Measurements from ENCODE around the gene AMIGO2. TPM values are rescaled to one million over a fixed set of nuclear protein-coding genes. Genes with fewer than 3 reads are reported as not detected.

Gene AMIGO2
- total RNA-seq, 1 experiment from 2014 or later: 6.5 TPM

GRCh38 chr12:47067176-47067575 is 12.6 kb downstream of the AMIGO2 start:
- H3K27ac Mint-ChIP-seq: no peak overlapping the region
- H3K36me3 Mint-ChIP-seq: no peaks in the 10 kb centered on the region
- peaks cover 31% of the 10 kb centered on the region for H3K4me1 Mint-ChIP-seq
- H3K9me3 Mint-ChIP-seq: peaks cover 6% of the 10 kb centered on the region; the same call in 1 of the 2 replicates
- ChIA-PET POLR2A (no interaction called here), CTCF (interaction anchor here (6.5 kb wide), 1 partner anchor 34 kb away, joined by 64 read pairs; no protein-coding TSS in a partner anchor)
- DNase-seq (ENCODE audit: low spot score) (no peak), ATAC-seq (no peak)
- TF ChIP-seq OVOL2 (CRISPR knock-in tag; IDR thresholded peaks at IDR 0.05; ENCODE audit: borderline replicate concordance) (no peak), JAZF1 (CRISPR knock-in tag; IDR thresholded peaks at IDR 0.05) (no peak), ZNF121 (CRISPR knock-in tag; IDR thresholded peaks at IDR 0.05) (no peak), ZBTB21 (CRISPR knock-in tag; IDR thresholded peaks at IDR 0.05; ENCODE audit: borderline replicate concordance) (no peak), TEAD1 (CRISPR knock-in tag; IDR thresholded peaks at IDR 0.05) (no peak), CDX4 (CRISPR knock-in tag; IDR thresholded peaks at IDR 0.05; ENCODE audit: borderline replicate concordance) (no peak), NFE2L1 (CRISPR knock-in tag; IDR thresholded peaks at IDR 0.05) (no peak), ETV6 (CRISPR knock-in tag; IDR thresholded peaks at IDR 0.05) (no peak), ZNF532 (CRISPR knock-in tag; IDR thresholded peaks at IDR 0.05; ENCODE audit: borderline replicate concordance) (no peak), ZBTB43 (CRISPR knock-in tag; IDR thresholded peaks at IDR 0.05) (no peak), FOXJ3 (CRISPR knock-in tag; IDR thresholded peaks at IDR 0.05; ENCODE audit: borderline replicate concordance) (no peak), SMAD3 (CRISPR knock-in tag; IDR thresholded peaks at IDR 0.05; ENCODE audit: borderline replicate concordance) (no peak), ZNF416 (CRISPR knock-in tag; IDR thresholded peaks at IDR 0.05) (no peak)
- TF ChIP-seq, protein P1, sequence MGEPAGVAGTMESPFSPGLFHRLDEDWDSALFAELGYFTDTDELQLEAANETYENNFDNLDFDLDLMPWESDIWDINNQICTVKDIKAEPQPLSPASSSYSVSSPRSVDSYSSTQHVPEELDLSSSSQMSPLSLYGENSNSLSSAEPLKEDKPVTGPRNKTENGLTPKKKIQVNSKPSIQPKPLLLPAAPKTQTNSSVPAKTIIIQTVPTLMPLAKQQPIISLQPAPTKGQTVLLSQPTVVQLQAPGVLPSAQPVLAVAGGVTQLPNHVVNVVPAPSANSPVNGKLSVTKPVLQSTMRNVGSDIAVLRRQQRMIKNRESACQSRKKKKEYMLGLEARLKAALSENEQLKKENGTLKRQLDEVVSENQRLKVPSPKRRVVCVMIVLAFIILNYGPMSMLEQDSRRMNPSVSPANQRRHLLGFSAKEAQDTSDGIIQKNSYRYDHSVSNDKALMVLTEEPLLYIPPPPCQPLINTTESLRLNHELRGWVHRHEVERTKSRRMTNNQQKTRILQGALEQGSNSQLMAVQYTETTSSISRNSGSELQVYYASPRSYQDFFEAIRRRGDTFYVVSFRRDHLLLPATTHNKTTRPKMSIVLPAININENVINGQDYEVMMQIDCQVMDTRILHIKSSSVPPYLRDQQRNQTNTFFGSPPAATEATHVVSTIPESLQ (CRISPR knock-in tag; IDR thresholded peaks at IDR 0.05): no peak
- TF ChIP-seq, protein P2, sequence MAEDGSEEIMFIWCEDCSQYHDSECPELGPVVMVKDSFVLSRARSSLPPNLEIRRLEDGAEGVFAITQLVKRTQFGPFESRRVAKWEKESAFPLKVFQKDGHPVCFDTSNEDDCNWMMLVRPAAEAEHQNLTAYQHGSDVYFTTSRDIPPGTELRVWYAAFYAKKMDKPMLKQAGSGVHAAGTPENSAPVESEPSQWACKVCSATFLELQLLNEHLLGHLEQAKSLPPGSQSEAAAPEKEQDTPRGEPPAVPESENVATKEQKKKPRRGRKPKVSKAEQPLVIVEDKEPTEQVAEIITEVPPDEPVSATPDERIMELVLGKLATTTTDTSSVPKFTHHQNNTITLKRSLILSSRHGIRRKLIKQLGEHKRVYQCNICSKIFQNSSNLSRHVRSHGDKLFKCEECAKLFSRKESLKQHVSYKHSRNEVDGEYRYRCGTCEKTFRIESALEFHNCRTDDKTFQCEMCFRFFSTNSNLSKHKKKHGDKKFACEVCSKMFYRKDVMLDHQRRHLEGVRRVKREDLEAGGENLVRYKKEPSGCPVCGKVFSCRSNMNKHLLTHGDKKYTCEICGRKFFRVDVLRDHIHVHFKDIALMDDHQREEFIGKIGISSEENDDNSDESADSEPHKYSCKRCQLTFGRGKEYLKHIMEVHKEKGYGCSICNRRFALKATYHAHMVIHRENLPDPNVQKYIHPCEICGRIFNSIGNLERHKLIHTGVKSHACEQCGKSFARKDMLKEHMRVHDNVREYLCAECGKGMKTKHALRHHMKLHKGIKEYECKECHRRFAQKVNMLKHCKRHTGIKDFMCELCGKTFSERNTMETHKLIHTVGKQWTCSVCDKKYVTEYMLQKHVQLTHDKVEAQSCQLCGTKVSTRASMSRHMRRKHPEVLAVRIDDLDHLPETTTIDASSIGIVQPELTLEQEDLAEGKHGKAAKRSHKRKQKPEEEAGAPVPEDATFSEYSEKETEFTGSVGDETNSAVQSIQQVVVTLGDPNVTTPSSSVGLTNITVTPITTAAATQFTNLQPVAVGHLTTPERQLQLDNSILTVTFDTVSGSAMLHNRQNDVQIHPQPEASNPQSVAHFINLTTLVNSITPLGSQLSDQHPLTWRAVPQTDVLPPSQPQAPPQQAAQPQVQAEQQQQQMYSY (CRISPR knock-in tag; IDR thresholded peaks at IDR 0.05): no peak
- no peaks in the 10 kb centered on the region for H3K27me3 Mint-ChIP-seq (ENCODE audit: low read depth)
- H3K4me3 Mint-ChIP-seq: no peak overlapping the region
